BE2C (cell line): ENCODE data around the gene USP9X.

Experiments
- DNase-seq: peaks from one replicate; pipeline ENCODE4 v3.0.0-alpha.2; 2020
- H3K27me3 ChIP-seq: fragments of 250-450 bp; sonication (Bioruptor Pico); 2 replicates; pipeline ENCODE4 v1.5.1; 2020; ENCODE audit warnings: mild to moderate bottlenecking
- H3K36me3 ChIP-seq: fragments of 250-450 bp; sonication (Bioruptor Pico); 2 replicates; pipeline ENCODE4 v1.5.1; 2020; ENCODE audit warnings: mild to moderate bottlenecking
- H3K4me1 ChIP-seq: fragments of 250-450 bp; sonication (Bioruptor Pico); 2 replicates; pipeline ENCODE4 v1.5.1; 2020
- H3K4me3 ChIP-seq: 2 replicates; pipeline ENCODE4 v1.5.1; 2011; ENCODE audit warnings: low read depth, low read length
- H3K9me3 ChIP-seq: fragments of 250-450 bp; sonication (Bioruptor Pico); 2 replicates; pipeline ENCODE4 v1.5.1; 2020
- TF ChIP-seq, protein P1 (sequence below): IDR thresholded peaks from 2 replicates; pipeline ENCODE4 v1.5.1; 2012; ENCODE audit warnings: mild to moderate bottlenecking, low read depth, low read length

Gene USP9X

GRCh38 chrX:41064018-41064417 is 21.2 kb upstream of the USP9X start:
- H3K36me3 ChIP-seq = no peaks in the 10 kb centered on the region
- no peaks in the 10 kb centered on the region for H3K27me3 ChIP-seq
- H3K9me3 ChIP-seq = no peaks in the 10 kb centered on the region
- H3K4me1 ChIP-seq = no peaks in the 10 kb centered on the region
- TF ChIP-seq, protein P1, sequence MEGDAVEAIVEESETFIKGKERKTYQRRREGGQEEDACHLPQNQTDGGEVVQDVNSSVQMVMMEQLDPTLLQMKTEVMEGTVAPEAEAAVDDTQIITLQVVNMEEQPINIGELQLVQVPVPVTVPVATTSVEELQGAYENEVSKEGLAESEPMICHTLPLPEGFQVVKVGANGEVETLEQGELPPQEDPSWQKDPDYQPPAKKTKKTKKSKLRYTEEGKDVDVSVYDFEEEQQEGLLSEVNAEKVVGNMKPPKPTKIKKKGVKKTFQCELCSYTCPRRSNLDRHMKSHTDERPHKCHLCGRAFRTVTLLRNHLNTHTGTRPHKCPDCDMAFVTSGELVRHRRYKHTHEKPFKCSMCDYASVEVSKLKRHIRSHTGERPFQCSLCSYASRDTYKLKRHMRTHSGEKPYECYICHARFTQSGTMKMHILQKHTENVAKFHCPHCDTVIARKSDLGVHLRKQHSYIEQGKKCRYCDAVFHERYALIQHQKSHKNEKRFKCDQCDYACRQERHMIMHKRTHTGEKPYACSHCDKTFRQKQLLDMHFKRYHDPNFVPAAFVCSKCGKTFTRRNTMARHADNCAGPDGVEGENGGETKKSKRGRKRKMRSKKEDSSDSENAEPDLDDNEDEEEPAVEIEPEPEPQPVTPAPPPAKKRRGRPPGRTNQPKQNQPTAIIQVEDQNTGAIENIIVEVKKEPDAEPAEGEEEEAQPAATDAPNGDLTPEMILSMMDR = no peak
- no peak for DNase-seq
- H3K4me3 ChIP-seq = no peak overlapping the region

DNA sequence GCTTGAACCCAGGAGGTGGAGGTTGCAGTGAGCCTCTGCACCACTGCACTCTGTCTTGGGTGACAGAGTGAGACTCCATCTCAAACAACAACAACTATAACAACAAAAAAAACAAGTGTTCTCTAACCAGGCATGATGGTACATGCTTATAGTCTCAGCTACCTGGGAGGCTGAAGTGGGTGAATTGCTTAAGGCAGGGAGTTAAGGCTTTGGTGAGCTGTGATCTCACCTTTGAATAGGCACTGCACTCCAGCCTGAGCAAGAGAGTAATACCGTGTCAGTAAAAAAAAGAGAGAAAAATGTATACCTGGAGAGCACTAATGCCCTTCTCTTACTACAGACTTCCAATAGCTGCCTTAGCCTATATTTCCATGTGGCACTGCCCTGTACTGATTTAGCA is 18.9 kb upstream of the USP9X start:
- no peak for DNase-seq

GRCh38 chrX:41066969-41067368 is 18.3 kb upstream of the USP9X start:
- H3K9me3 ChIP-seq = no peaks in the 10 kb centered on the region
- H3K27me3 ChIP-seq = no peaks in the 10 kb centered on the region
- no peaks in the 10 kb centered on the region for H3K4me1 ChIP-seq
- H3K4me3 ChIP-seq = no peak overlapping the region
- TF ChIP-seq, protein P1 = no peak
- no peaks in the 10 kb centered on the region for H3K36me3 ChIP-seq
- DNase-seq = no peak

More for the DNA sequence above, 18.9 kb upstream of the USP9X start:
- no peak overlapping the region for H3K4me3 ChIP-seq
- no peaks in the 10 kb centered on the region for H3K4me1 ChIP-seq
- TF ChIP-seq, protein P1 = no peak
- H3K9me3 ChIP-seq = no peaks in the 10 kb centered on the region
- no peaks in the 10 kb centered on the region for H3K36me3 ChIP-seq
- no peaks in the 10 kb centered on the region for H3K27me3 ChIP-seq

DNA sequence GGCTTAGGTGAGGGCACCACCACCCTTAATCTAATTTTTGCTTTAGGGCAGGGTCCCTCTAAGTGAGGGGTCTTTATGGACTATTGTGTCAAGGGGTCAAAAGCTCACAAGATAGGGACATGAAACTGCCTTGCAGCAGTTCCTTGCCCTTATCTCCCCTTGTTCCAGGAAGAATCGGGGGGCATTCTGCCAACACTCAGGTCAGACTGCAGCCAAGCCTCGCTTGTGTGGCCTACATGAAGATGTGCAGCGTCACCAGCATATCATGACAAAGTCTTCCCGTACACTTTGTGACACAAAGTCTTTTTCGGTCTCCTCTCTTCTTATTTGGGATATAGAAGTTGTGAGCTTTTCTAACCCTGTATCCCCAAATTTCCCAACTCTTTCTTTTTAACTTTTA is 17.5 kb upstream of the USP9X start:
- no peak for DNase-seq
- Histone ChIP-seq H3K36me3 (no peaks in the 10 kb centered on the region), H3K9me3 (no peaks in the 10 kb centered on the region), H3K4me1 (no peaks in the 10 kb centered on the region), H3K4me3 (no peak overlapping the region), H3K27me3 (no peaks in the 10 kb centered on the region)
- TF ChIP-seq, protein P1 = no peak

GRCh38 chrX:41076742-41077141 is 8.5 kb upstream of the USP9X start:
- Histone ChIP-seq H3K4me1 (no peaks in the 10 kb centered on the region), H3K9me3 (no peaks in the 10 kb centered on the region), H3K27me3 (no peaks in the 10 kb centered on the region), H3K36me3 (no peaks in the 10 kb centered on the region), H3K4me3 (no peak overlapping the region)
- TF ChIP-seq, protein P1 = no peak
- DNase-seq = no peak

DNA sequence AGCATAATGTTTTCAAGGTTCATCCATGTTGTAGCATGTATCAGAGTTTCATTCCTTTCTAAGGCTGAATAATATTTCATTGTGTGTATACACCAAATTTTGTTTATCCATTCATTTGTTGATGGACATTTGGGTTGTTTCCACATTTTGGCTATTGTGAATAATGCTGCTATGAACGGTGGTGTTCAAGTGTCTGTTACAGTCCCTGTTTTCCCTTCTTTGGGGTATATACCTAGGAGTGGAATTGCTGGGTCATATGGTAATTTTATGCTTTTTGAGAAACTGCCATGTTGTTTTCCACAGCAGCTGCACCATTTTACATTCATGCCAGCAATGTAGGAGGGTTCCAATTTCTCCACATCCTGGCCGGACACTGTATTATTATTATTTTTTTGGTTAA is 3.4 kb upstream of the USP9X start:
- DNase-seq = no peak
- H3K9me3 ChIP-seq = no peaks in the 10 kb centered on the region
- H3K4me3 ChIP-seq = no peak overlapping the region
- H3K4me1 ChIP-seq = no peaks in the 10 kb centered on the region
- no peaks in the 10 kb centered on the region for H3K27me3 ChIP-seq
- TF ChIP-seq, protein P1 = no peak
- H3K36me3 ChIP-seq = no peaks in the 10 kb centered on the region; the same call in 1 of the 2 replicates
